ENCODE results near the gene CENPH. TPM values are rescaled to one million over a fixed set of nuclear protein-coding genes. Genes with fewer than 3 reads are reported as not detected.

CENPH gene
- total and polyA plus RNA-seq, 2 of the 13 experiments (the other 11 are each of a cell fraction or from before 2014, with no cell fraction given) = 11.2 to 28.8 TPM

DNA sequence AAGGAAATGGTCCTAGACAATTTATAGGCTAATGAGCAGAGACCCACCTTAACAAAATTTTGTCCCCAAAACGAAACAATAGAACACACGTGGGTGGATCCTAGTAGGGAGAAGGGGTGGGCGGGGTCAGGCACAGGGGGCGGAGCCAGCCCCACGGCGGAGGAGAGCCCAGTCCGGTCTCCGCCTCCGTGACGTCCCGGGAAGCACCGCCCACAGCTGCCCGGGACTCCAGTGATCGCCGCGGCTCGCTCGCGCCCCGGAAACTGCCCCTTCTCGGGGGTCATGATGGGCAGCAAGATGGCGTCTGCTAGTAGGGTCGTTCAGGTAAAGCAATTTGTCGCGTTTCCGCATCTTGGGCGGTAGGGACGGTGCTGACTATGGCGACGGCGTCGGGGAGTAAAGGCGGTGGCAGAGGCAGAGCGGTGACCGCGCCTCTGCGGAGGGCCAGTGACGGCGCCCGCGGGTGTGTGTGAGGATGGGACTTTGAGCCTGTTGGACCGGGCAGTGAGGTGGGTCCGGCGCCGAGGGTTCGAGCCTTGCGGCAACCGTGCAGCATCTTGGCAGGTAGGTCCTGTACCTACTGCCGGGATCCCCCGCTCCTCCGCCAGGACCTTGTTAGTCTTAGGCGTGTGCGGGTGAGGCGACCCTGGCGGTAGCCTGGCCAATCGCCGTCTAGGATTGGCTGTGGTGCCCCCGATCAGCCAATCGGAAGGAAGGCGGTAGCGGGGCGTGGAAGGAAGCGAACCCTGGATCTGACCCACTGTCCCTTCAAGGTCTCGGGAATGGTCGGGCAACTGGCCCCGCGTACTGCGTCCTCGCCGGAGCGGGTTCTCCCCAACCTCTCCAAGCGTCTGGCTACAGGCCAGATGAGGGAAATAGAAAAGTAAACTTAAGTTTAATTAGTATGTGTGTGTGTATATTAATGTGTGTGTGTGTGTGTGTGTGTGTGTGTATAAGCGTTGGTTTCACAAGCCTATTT lies 28.5 kb downstream of the CENPH start (continued):
- TF ChIP-seq, protein P1, sequence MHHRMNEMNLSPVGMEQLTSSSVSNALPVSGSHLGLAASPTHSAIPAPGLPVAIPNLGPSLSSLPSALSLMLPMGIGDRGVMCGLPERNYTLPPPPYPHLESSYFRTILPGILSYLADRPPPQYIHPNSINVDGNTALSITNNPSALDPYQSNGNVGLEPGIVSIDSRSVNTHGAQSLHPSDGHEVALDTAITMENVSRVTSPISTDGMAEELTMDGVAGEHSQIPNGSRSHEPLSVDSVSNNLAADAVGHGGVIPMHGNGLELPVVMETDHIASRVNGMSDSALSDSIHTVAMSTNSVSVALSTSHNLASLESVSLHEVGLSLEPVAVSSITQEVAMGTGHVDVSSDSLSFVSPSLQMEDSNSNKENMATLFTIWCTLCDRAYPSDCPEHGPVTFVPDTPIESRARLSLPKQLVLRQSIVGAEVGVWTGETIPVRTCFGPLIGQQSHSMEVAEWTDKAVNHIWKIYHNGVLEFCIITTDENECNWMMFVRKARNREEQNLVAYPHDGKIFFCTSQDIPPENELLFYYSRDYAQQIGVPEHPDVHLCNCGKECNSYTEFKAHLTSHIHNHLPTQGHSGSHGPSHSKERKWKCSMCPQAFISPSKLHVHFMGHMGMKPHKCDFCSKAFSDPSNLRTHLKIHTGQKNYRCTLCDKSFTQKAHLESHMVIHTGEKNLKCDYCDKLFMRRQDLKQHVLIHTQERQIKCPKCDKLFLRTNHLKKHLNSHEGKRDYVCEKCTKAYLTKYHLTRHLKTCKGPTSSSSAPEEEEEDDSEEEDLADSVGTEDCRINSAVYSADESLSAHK (CRISPR knock-in tag; IDR thresholded peaks at IDR 0.05; ENCODE audit: borderline replicate concordance) = 0 out of 2 replicates have a peak, but pooled peaks have one; percentile 64
- TF ChIP-seq PRMT3 (CRISPR knock-in tag; IDR thresholded peaks at IDR 0.05; ENCODE audit: borderline replicate concordance, low read depth) (no peak), TEAD3 (CRISPR knock-in tag; optimal IDR thresholded peaks at IDR 0.05; ENCODE audit: borderline replicate concordance) (peak; percentile 46), CREM (IDR thresholded peaks at IDR 0.05) (peak; percentile 46; the same call in 1 of the 2 replicates), CREM (CRISPR knock-in tag; IDR thresholded peaks at IDR 0.05) (no peak), ZMYM2 (CRISPR knock-in tag; IDR thresholded peaks at IDR 0.05) (no peak), SAFB2 (CRISPR knock-in tag; IDR thresholded peaks at IDR 0.05; ENCODE audit: borderline replicate concordance, low read depth) (peak; percentile 98), ZNF841 (CRISPR knock-in tag; IDR thresholded peaks at IDR 0.05; ENCODE audit: borderline replicate concordance) (no peak), MAFK (conservative IDR thresholded peaks at IDR 0.05 in 1 of 2, IDR thresholded peaks at IDR 0.05 in 1 of 2; ENCODE audit: low read length in 2 of 2) (no peak), ZNF160 (CRISPR knock-in tag; IDR thresholded peaks at IDR 0.05) (peak; percentile 49; the same call in 1 of the 2 replicates), ZNF331 (CRISPR knock-in tag; IDR thresholded peaks at IDR 0.05) (no peak; the same call in 1 of the 2 replicates), ZBTB38 (CRISPR knock-in tag; IDR thresholded peaks at IDR 0.05) (peak; percentile 83; the same call in 1 of the 2 replicates)
- TF ChIP-seq, protein P2, sequence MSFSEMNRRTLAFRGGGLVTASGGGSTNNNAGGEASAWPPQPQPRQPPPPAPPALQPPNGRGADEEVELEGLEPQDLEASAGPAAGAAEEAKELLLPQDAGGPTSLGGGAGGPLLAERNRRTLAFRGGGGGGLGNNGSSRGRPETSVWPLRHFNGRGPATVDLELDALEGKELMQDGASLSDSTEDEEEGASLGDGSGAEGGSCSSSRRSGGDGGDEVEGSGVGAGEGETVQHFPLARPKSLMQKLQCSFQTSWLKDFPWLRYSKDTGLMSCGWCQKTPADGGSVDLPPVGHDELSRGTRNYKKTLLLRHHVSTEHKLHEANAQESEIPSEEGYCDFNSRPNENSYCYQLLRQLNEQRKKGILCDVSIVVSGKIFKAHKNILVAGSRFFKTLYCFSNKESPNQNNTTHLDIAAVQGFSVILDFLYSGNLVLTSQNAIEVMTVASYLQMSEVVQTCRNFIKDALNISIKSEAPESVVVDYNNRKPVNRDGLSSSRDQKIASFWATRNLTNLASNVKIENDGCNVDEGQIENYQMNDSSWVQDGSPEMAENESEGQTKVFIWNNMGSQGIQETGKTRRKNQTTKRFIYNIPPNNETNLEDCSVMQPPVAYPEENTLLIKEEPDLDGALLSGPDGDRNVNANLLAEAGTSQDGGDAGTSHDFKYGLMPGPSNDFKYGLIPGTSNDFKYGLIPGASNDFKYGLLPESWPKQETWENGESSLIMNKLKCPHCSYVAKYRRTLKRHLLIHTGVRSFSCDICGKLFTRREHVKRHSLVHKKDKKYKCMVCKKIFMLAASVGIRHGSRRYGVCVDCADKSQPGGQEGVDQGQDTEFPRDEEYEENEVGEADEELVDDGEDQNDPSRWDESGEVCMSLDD (CRISPR knock-in tag; IDR thresholded peaks at IDR 0.05; ENCODE audit: borderline replicate concordance) = 0 out of 2 replicates have a peak, but pooled peaks have one; percentile 37
- TF ChIP-seq, protein P3, sequence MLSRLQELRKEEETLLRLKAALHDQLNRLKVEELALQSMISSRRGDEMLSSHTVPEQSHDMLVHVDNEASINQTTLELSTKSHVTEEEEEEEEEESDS (CRISPR knock-in tag; IDR thresholded peaks at IDR 0.05; ENCODE audit: borderline replicate concordance) = peak; percentile 79; the same call in 1 of the 2 replicates
- TF ChIP-seq, protein P4, sequence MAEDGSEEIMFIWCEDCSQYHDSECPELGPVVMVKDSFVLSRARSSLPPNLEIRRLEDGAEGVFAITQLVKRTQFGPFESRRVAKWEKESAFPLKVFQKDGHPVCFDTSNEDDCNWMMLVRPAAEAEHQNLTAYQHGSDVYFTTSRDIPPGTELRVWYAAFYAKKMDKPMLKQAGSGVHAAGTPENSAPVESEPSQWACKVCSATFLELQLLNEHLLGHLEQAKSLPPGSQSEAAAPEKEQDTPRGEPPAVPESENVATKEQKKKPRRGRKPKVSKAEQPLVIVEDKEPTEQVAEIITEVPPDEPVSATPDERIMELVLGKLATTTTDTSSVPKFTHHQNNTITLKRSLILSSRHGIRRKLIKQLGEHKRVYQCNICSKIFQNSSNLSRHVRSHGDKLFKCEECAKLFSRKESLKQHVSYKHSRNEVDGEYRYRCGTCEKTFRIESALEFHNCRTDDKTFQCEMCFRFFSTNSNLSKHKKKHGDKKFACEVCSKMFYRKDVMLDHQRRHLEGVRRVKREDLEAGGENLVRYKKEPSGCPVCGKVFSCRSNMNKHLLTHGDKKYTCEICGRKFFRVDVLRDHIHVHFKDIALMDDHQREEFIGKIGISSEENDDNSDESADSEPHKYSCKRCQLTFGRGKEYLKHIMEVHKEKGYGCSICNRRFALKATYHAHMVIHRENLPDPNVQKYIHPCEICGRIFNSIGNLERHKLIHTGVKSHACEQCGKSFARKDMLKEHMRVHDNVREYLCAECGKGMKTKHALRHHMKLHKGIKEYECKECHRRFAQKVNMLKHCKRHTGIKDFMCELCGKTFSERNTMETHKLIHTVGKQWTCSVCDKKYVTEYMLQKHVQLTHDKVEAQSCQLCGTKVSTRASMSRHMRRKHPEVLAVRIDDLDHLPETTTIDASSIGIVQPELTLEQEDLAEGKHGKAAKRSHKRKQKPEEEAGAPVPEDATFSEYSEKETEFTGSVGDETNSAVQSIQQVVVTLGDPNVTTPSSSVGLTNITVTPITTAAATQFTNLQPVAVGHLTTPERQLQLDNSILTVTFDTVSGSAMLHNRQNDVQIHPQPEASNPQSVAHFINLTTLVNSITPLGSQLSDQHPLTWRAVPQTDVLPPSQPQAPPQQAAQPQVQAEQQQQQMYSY (CRISPR knock-in tag; IDR thresholded peaks at IDR 0.05) = peak; percentile 83
- TF ChIP-seq, protein P5, sequence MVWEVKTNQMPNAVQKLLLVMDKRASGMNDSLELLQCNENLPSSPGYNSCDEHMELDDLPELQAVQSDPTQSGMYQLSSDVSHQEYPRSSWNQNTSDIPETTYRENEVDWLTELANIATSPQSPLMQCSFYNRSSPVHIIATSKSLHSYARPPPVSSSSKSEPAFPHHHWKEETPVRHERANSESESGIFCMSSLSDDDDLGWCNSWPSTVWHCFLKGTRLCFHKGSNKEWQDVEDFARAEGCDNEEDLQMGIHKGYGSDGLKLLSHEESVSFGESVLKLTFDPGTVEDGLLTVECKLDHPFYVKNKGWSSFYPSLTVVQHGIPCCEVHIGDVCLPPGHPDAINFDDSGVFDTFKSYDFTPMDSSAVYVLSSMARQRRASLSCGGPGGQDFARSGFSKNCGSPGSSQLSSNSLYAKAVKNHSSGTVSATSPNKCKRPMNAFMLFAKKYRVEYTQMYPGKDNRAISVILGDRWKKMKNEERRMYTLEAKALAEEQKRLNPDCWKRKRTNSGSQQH (CRISPR knock-in tag; IDR thresholded peaks at IDR 0.05; ENCODE audit: low read depth) = peak; percentile 78; the same call in 1 of the 2 replicates

Measured in HepG2 (cell line).